WERI-Rb-1 (cell line): ENCODE measurements around the gene KLHL30.

Experiments
- DNase-seq: peaks from one replicate; pipeline ENCODE4 v3.0.0-alpha.2; 2020
- H3K27ac ChIP-seq: fragments of 250-450 bp; sonication (Bioruptor Pico); 2 replicates; pipeline ENCODE4 v1.5.1; 2020; ENCODE audit warnings: mild to moderate bottlenecking, moderate library complexity
- H3K27me3 ChIP-seq: fragments of 250-450 bp; sonication (Bioruptor Pico); 2 replicates; pipeline ENCODE4 v1.5.1; 2021; ENCODE audit warnings: mild to moderate bottlenecking, low read depth, moderate library complexity; ENCODE audit not compliant: insufficient read depth, severe bottlenecking
- H3K36me3 ChIP-seq: fragments of 250-450 bp; sonication (Bioruptor Pico); 2 replicates; pipeline ENCODE4 v1.5.1; 2020; ENCODE audit warnings: mild to moderate bottlenecking, moderate library complexity
- H3K4me3 ChIP-seq: 2 replicates; pipeline ENCODE4 v1.5.1; 2011; ENCODE audit warnings: low read depth, mild to moderate bottlenecking, control low read depth, low read length
- H3K9me3 ChIP-seq: fragments of 250-450 bp; sonication (Bioruptor Pico); 2 replicates; pipeline ENCODE4 v1.5.1; 2021; ENCODE audit warnings: mild to moderate bottlenecking, moderate library complexity; ENCODE audit not compliant: severe bottlenecking
- TF ChIP-seq, protein P1 (sequence below): IDR thresholded peaks from 2 replicates; pipeline ENCODE4 v1.5.1; 2011; ENCODE audit warnings: low read depth, mild to moderate bottlenecking, control low read depth, inconsistent platforms, low read length

The KLHL30 gene

DNA sequence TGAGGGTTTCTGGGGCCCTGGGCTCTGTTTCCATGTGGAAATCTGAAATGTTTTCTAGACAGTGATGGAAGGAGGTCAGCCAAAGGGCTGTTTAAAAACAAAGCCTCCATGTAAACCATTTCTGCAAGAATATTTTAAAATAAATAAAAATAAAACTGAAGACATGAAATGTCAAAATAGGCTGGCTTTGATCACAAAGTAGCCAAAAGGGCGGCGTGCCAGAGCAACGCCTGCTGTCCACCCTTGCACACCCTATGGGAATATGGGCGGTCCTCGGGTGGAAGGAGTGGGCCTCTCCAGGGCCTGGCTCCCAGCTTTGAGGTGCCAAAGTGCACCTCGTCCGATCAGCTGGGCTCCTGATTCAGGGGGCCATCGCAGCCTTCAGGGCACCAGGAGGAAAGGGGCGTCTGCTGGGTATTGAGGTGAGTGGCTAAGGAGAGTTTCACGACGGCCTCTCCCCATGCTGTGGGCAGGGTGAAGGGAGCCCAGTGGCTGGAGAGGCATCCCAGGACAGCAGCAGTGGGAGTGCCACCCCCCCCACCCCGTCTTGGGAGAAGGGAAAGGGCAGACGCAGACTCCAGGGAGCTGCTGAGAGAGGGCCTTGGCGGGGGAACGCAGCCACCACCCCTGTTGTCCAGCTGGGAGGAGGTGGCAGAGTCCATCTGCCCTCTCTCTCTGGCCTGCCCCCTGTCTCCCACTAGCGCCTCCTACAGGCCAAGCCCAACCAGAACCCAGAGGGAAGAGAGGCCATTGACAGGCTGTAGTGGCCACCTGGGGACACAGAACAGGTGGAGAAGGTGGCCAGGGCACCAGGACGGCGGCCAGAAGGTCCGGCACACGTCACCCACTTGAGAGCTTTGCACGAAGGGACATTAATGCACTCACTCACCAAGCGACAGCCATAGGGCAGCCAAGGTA is 14.6 kb downstream of the KLHL30 start:
- peaks cover 2% of the 10 kb centered on the region for H3K9me3 ChIP-seq

DNA sequence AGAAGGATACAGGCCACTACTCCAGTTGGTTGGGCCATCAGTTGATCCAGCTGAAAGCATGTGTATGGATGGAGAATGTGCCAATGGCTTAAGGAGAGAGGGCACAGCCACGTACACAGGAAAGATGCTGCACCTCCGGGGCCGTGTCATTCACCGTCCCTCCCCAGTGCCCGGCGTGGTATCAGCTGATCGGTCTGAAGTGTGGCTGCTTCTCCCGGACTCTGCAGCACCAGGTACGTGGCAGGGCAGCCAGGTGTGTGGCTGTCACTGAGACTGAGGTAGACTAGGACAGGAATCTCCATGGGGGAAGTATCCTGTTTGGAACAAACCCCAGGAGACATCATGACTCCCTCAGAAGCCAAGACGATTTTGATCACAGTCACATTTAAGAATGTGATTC is 16.1 kb downstream of the KLHL30 start:
- H3K9me3 ChIP-seq, result peaks cover 2% of the 10 kb centered on the region
- H3K27ac ChIP-seq, result no peak overlapping the region
- TF ChIP-seq, protein P1, sequence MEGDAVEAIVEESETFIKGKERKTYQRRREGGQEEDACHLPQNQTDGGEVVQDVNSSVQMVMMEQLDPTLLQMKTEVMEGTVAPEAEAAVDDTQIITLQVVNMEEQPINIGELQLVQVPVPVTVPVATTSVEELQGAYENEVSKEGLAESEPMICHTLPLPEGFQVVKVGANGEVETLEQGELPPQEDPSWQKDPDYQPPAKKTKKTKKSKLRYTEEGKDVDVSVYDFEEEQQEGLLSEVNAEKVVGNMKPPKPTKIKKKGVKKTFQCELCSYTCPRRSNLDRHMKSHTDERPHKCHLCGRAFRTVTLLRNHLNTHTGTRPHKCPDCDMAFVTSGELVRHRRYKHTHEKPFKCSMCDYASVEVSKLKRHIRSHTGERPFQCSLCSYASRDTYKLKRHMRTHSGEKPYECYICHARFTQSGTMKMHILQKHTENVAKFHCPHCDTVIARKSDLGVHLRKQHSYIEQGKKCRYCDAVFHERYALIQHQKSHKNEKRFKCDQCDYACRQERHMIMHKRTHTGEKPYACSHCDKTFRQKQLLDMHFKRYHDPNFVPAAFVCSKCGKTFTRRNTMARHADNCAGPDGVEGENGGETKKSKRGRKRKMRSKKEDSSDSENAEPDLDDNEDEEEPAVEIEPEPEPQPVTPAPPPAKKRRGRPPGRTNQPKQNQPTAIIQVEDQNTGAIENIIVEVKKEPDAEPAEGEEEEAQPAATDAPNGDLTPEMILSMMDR, result no peak
- H3K36me3 ChIP-seq, result no peaks in the 10 kb centered on the region
- H3K27me3 ChIP-seq, result no peaks in the 10 kb centered on the region
- DNase-seq, result no peak
- no peak overlapping the region for H3K4me3 ChIP-seq

More for the DNA sequence above, 14.6 kb downstream of the KLHL30 start:
- Histone ChIP-seq H3K4me3 (no peak overlapping the region), H3K36me3 (no peaks in the 10 kb centered on the region), H3K27me3 (no peaks in the 10 kb centered on the region), H3K27ac (no peak overlapping the region)
- TF ChIP-seq, protein P1, result peak; percentile 54
- DNase-seq, result no peak

DNA sequence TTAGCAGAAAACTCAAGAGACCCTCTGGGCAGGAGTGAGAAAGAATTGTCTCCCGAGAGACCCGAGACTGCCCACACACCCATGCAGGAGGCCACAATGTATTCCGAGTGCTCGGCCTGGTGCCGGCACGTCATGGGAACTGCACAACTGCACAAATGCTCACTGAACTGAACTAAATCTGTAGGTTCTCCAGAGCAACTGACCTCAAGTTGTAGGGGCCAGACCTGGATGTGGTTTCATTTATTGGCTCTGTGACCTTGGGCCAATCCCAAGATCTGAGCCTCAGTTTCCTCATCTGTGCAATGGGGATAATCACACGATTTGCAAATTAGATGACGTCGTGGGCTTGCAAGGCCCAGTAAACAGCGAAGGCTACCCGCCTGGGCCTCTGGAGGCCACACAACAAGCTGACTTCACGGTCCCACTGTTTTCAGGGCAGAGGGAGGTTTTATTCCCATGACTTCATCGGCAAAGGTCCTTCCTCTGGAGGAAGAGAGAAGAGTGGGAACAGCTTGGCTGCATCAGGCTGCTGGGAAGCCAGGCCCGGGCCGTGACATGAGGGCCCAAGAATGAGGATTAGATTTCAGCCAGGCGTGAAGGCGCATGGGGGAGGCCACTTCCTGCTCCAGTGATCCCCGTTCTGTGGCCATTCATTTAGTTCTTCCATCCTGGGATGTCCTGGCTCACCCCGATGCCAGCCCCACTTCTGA is 16.7 kb downstream of the KLHL30 start:
- peak overlapping the region; percentile 17; the same call in 1 of the 2 replicates for H3K27ac ChIP-seq
- H3K27me3 ChIP-seq, result no peaks in the 10 kb centered on the region
- no peak overlapping the region for H3K4me3 ChIP-seq
- H3K9me3 ChIP-seq, result peaks cover 2% of the 10 kb centered on the region
- peak; percentile 68 for DNase-seq
- no peaks in the 10 kb centered on the region for H3K36me3 ChIP-seq
- TF ChIP-seq, protein P1, result no peak

DNA sequence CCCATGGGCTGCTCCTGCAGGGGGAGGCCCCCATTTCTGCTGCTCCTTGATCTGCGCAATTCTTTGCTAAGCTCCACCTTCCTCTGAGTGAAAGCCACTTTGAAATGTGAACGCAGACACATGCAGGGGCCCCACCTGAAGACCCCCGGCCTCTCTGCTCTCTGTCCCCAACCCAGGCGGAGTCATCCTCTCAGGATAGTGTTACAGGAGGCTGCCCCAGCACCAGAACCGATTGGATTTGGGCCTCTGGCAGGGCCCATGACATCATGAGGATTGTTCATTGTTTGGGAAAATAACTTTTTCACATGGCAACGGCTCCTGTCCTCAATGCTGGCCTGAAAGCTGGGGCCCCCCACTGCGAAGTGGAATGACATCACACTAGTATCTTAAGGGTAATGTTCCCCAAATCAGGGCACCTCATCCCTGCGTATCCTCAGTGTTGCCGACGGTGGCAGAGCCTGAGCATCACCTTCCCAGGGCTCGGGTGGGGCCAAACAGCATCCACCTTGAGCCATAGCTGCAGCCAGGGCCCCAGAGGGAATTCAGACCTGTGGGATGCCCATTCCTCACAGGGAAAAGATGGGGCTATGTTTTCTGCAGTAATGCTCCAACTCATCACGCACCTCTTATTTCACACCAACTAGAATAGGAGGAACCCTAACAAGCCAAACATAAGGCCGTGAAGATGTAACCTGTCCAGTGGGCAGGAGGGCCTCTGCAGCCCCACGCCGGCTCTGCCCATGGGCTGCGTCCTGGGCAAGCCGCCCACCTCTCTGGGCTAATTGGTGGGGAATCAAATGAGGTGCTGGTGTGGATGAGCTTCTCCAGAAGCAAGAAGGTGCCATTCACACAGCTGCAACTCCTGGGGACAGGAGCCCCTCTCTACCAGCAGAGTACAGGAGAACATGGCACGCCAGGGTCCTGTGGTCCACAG is 17.6 kb downstream of the KLHL30 start:
- no peak overlapping the region for H3K4me3 ChIP-seq
- TF ChIP-seq, protein P1, result no peak
- peaks cover 2% of the 10 kb centered on the region for H3K9me3 ChIP-seq
- H3K36me3 ChIP-seq, result no peaks in the 10 kb centered on the region
- peak overlapping the region; percentile 17; the same call in 1 of the 2 replicates for H3K27ac ChIP-seq
- no peak for DNase-seq
- no peaks in the 10 kb centered on the region for H3K27me3 ChIP-seq

DNA sequence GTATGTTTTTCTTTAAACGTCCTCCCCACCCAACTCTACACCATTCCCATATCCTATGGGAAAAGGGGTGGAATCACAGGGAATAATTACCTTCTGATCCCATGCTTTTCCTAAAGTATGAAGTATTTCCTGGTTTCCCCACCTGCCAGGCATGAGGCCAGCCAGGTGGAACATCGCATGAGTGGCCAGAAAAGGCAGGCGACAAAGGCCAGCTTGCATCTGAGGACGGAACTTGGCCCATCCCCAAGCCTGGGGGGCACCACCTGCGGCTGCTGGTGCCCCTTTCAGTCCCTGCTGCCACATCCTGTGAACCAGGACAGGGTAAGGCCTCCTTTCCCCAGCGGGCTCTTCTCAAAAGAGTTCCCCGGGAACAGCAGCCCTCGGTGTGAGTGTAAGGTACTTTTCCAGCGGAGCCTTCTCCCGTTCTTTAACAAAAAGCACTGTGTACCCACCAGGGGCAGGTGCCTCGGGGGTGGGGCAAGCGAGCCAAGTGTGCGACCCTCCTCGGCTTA is 19.1 kb downstream of the KLHL30 start:
- H3K27me3 ChIP-seq, result no peaks in the 10 kb centered on the region
- peaks cover 2% of the 10 kb centered on the region for H3K9me3 ChIP-seq
- H3K4me3 ChIP-seq, result no peak overlapping the region
- no peak overlapping the region for H3K27ac ChIP-seq
- H3K36me3 ChIP-seq, result no peaks in the 10 kb centered on the region
- DNase-seq, result no peak
- TF ChIP-seq, protein P1, result no peak
